ENCODE results near the gene YBEY.

- TF ChIP-seq CTCF (IDR thresholded peaks at IDR 0.05) (peak in 2 of 6 experiments; percentile 11 to 22), POLR2AphosphoS5 (IDR thresholded peaks at IDR 0.05) (no peak)
Measured at GRCh38 chr21:46325073-46325912, 39.2 kb downstream of the YBEY start.

All from upper lobe of left lung (tissue), 4 donors.